Activated CD8-positive, alpha-beta T cell treated with anti-CD3 and anti-CD28 coated beads for 36 hours (primary cell): ENCODE data around the gene JMJD7. TPM values are rescaled to one million over a fixed set of nuclear protein-coding genes. Genes with fewer than 3 reads are reported as not detected.

ENCODE experiments used
- ATAC-seq: fragments of 200-7000 bp; cut with Tn5 transposase; one replicate; pipeline ENCODE4 v1.10.0; 2021; ENCODE audit warnings: mild to moderate bottlenecking, moderate library complexity
- CTCF ChIA-PET: fragments of 350-600 bp; sonication (Branson Sonifier 250); formaldehyde crosslinking; loops from one replicate; lab custom pipeline; 2021; ENCODE audit warnings: antibody characterized with exemption; lab: Charles Lee
- POLR2A ChIA-PET: fragments of 350-600 bp; sonication (Branson Sonifier 250); formaldehyde crosslinking; loops from one replicate; lab custom pipeline; 2021; ENCODE audit warnings: antibody characterized with exemption; lab: Charles Lee
- DNase-seq: peaks from one replicate; pipeline ENCODE4 v3.0.0-alpha.2; 2020
- H3K27ac Mint-ChIP-seq: one replicate; pipeline ENCODE4 v1.8.0; 2021; ENCODE audit warnings: mild to moderate bottlenecking, mixed read lengths
- H3K27me3 Mint-ChIP-seq: one replicate; pipeline ENCODE4 v1.8.0; 2021; ENCODE audit warnings: mixed read lengths
- H3K36me3 Mint-ChIP-seq: one replicate; pipeline ENCODE4 v1.8.0; 2021; ENCODE audit warnings: low read depth, mixed read lengths
- H3K4me1 Mint-ChIP-seq: one replicate; pipeline ENCODE4 v1.8.0; 2021; ENCODE audit warnings: low read depth, mixed read lengths
- H3K4me3 Mint-ChIP-seq: one replicate; pipeline ENCODE4 v1.8.0; 2021; ENCODE audit warnings: mild to moderate bottlenecking, moderate library complexity, mixed read lengths
- H3K9me3 Mint-ChIP-seq: one replicate; pipeline ENCODE4 v1.8.0; 2021; ENCODE audit warnings: mixed read lengths
- CTCF ChIP-seq: fragments of 200-600 bp; IDR thresholded peaks from one replicate; pipeline ENCODE4 v1.8.0; 2022; ENCODE audit warnings: antibody characterized with exemption, mild to moderate bottlenecking
- intact Hi-C: fragments of 100-400 bp; cut with micrococcal nuclease; formaldehyde crosslinking; loops from one replicate; pipeline ENCODE4 v1.10.0; 2022
- total RNA-seq, 2 experiments: library from RNA; stranded (reverse); gene quantifications; one replicate each; pipeline ENCODE4 v1.2.3, GENCODE V29; 2021

The JMJD7 gene
- total RNA-seq, 2 experiments from 2014 or later, result 8.2 to 13.2 TPM

DNA sequence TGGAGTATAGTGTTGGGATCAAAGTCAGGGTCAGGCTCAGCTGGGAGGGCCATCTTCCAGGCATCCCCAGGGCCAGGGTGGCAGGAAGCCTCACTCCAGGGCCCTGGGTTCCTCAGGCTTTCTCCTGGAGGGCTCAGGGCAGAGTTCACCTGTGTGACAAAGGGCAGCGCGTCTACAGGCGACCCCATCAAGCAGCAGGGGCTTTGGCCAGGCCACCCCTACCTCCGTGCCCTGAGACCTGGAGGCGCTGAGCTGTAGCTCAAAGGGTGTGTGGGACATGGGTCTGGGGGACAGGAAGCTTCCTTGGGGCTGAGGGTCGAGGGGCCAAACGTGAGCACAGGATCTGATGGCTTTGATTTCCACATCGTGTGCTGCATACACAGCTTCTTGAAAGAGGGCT is 53.2 kb downstream of the JMJD7 start:
- no peak for TF ChIP-seq CTCF
- no peak overlapping the region for H3K4me3 Mint-ChIP-seq
- H3K36me3 Mint-ChIP-seq, result no peaks in the 10 kb centered on the region
- ChIA-PET POLR2A (interaction anchor here (2.0 kb wide), 1 partner anchor 15 kb away, joined by 5 read pairs; no protein-coding TSS in a partner anchor), CTCF (interaction anchor here (1.3 kb wide), 1 partner anchor 19 kb away, joined by 3 read pairs; no protein-coding TSS in a partner anchor)
- intact Hi-C loops, result no loop called here
- H3K27ac Mint-ChIP-seq, result no peak overlapping the region
- H3K9me3 Mint-ChIP-seq, result no peaks in the 10 kb centered on the region
- H3K27me3 Mint-ChIP-seq, result peaks cover 14% of the 10 kb centered on the region
- H3K4me1 Mint-ChIP-seq, result peaks cover 4% of the 10 kb centered on the region
- no peak for DNase-seq
- no peak for ATAC-seq

DNA sequence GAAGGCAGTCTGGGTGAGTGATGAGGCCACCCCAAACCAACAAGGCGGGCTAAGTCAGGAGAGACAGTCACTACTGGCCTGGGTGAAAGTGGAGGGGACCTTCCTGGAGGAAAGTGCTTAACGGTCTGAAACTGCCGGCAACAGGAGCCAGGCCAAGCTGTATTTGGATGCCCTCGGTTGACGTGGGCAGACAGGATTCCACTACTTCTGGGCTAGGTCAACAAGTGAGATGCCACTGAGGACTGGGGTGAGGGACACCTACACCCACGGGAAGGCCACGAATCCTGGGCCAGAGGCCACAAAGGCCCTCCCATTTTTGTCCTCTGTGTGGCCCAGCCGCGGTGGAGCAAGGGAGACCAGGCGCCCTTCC is 53.6 kb downstream of the JMJD7 start:
- H3K27me3 Mint-ChIP-seq, result peaks cover 14% of the 10 kb centered on the region
- TF ChIP-seq CTCF, result no peak
- no peaks in the 10 kb centered on the region for H3K36me3 Mint-ChIP-seq
- ATAC-seq, result no peak
- DNase-seq, result no peak
- H3K27ac Mint-ChIP-seq, result no peak overlapping the region
- ChIA-PET POLR2A (interaction anchor here (2.0 kb wide), 1 partner anchor 15 kb away, joined by 5 read pairs; no protein-coding TSS in a partner anchor), CTCF (no interaction called here)
- peaks cover 4% of the 10 kb centered on the region for H3K4me1 Mint-ChIP-seq
- H3K4me3 Mint-ChIP-seq, result no peak overlapping the region
- intact Hi-C loops, result no loop called here
- H3K9me3 Mint-ChIP-seq, result no peaks in the 10 kb centered on the region

DNA sequence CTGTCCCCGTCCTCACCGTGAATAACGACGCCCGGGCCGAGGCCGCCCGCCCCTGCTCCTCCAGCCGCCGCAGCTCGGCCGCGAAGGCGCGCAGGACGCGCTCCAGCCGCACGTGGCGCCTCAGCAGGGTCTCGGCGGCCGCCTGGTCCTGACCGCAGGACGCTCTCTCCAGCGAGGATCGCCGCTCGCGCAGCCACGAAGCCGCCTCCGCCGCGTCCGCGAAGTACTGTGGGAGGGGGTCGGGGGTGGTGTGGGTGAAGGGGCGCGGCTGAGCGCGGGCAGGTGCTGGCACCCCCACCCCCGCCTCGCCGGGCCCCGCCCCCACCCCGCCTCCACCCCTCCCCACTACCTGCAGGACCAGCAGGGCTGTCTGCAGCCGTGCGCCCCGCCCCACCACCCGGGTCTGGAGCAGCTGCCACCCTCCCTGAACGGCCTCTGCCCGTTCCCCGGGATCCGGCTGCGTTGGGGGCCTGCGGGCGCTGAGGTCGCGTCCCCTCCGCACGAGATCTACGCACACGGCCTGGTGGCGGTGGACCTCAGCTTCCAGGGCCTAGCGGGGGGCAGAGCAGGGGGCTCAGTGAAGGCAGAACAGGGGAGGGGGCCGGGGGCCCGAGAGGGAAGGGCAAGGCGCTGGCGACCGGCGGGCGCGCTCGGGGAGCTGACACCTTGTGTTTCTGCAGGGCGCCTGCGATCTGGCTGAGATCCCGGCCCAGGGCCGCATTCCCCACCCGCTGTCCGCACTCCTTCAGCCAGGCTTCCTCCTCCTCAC is 54.2 kb downstream of the JMJD7 start:
- Mint-ChIP-seq H3K9me3 (no peaks in the 10 kb centered on the region), H3K27ac (no peak overlapping the region), H3K4me1 (peaks cover 4% of the 10 kb centered on the region), H3K27me3 (peaks cover 14% of the 10 kb centered on the region), H3K36me3 (no peaks in the 10 kb centered on the region), H3K4me3 (no peak overlapping the region)
- DNase-seq (no peak), ATAC-seq (peak; percentile 54)
- TF ChIP-seq CTCF, result no peak
- ChIA-PET POLR2A (interaction anchor here (1.0 to 2.0 kb wide), 3 partner anchors 11 to 16 kb away, joined by 3 to 5 read pairs (median 3); no protein-coding TSS in a partner anchor), CTCF (no interaction called here)
- intact Hi-C loops, result no loop called here

GRCh38 chr15:41882689-41883483 is 55.0 kb downstream of the JMJD7 start:
- H3K27me3 Mint-ChIP-seq, result peaks cover 14% of the 10 kb centered on the region
- ChIA-PET CTCF (no interaction called here), POLR2A (interaction anchor here (1.0 to 2.0 kb wide), 3 partner anchors 10 to 16 kb away, joined by 3 to 5 read pairs (median 3); no protein-coding TSS in a partner anchor)
- H3K36me3 Mint-ChIP-seq, result no peaks in the 10 kb centered on the region
- no peak for TF ChIP-seq CTCF
- no peak overlapping the region for H3K27ac Mint-ChIP-seq
- no peak for DNase-seq
- H3K4me1 Mint-ChIP-seq, result peaks cover 8% of the 10 kb centered on the region
- H3K4me3 Mint-ChIP-seq, result no peak overlapping the region
- intact Hi-C loops, result no loop called here
- no peak for ATAC-seq
- no peaks in the 10 kb centered on the region for H3K9me3 Mint-ChIP-seq
